GM18526 (cell line): ENCODE data around the gene SORL1-AS1.

Experiments used
- POLR2A ChIP-seq: IDR thresholded peaks from 3 replicates; pipeline ENCODE4 v1.6.1; 2011; ENCODE audit not compliant: insufficient read length; ENCODE audit errors: extremely low read depth

Gene SORL1-AS1

GRCh38 chr11:121481484-121482230, 28.9 kb upstream of the SORL1-AS1 start:
- TF ChIP-seq POLR2A, result peak; percentile 21

- no peak for TF ChIP-seq POLR2A
Measured at GRCh38 chr11:121479698-121480238, 27.0 kb upstream of the SORL1-AS1 start.

GRCh38 chr11:121478895-121479697, 26.3 kb upstream of the SORL1-AS1 start:
- no peak for TF ChIP-seq POLR2A

- TF ChIP-seq POLR2A, result no peak
Measured at GRCh38 chr11:121478226-121478894, 25.6 kb upstream of the SORL1-AS1 start.

- no peak for TF ChIP-seq POLR2A
Measured at GRCh38 chr11:121476379-121477032, 23.7 kb upstream of the SORL1-AS1 start.

GRCh38 chr11:121474680-121475079, 21.9 kb upstream of the SORL1-AS1 start:
- TF ChIP-seq POLR2A, result no peak

GRCh38 chr11:121473064-121473777, 20.5 kb upstream of the SORL1-AS1 start:
- TF ChIP-seq POLR2A, result no peak

- TF ChIP-seq POLR2A, result no peak
Measured at GRCh38 chr11:121472312-121472711, 19.5 kb upstream of the SORL1-AS1 start.

GRCh38 chr11:121471167-121471566, 18.4 kb upstream of the SORL1-AS1 start:
- no peak for TF ChIP-seq POLR2A

- TF ChIP-seq POLR2A, result no peak
Measured at GRCh38 chr11:121469910-121470309, 17.1 kb upstream of the SORL1-AS1 start.

GRCh38 chr11:121467965-121468364, 15.2 kb upstream of the SORL1-AS1 start:
- peak; percentile 24 for TF ChIP-seq POLR2A

- no peak for TF ChIP-seq POLR2A
Measured at GRCh38 chr11:121467471-121467870, 14.7 kb upstream of the SORL1-AS1 start.

GRCh38 chr11:121466063-121466794, 13.5 kb upstream of the SORL1-AS1 start:
- no peak for TF ChIP-seq POLR2A

- no peak for TF ChIP-seq POLR2A
Measured at GRCh38 chr11:121465709-121466062, 12.9 kb upstream of the SORL1-AS1 start.
